DOHH2 (cell line): ENCODE results near the gene WWOX.

Source experiments
- H3F3A ChIP-seq: fragments of 200-600 bp; sonication (generic), shearing (Covaris generic); 2 replicates; pipeline ENCODE4 v1.6.0; 2016; ENCODE audit warnings: antibody characterized with exemption, mild to moderate bottlenecking; ENCODE audit not compliant: control insufficient read depth, insufficient read depth
- H3K27ac ChIP-seq: fragments of 200-600 bp; sonication (generic); 2 replicates; pipeline ENCODE4 v1.5.1; 2014; ENCODE audit warnings: low read depth, mild to moderate bottlenecking, low read length, moderate library complexity
- H3K27me3 ChIP-seq: fragments of 200-600 bp; sonication (generic); 2 replicates; pipeline ENCODE4 v1.6.1; 2014; ENCODE audit warnings: mild to moderate bottlenecking, low read length, mixed read lengths; ENCODE audit not compliant: control insufficient read depth
- H3K36me3 ChIP-seq: fragments of 200-600 bp; sonication (generic); 2 replicates; pipeline ENCODE4 v1.6.1; 2014; ENCODE audit warnings: mild to moderate bottlenecking, low read length, moderate library complexity, mixed read lengths; ENCODE audit not compliant: control insufficient read depth
- H3K4me1 ChIP-seq: fragments of 200-600 bp; sonication (generic); 2 replicates; pipeline ENCODE4 v1.6.1; 2014; ENCODE audit warnings: mild to moderate bottlenecking, low read length, mixed read lengths; ENCODE audit not compliant: control insufficient read depth
- H3K4me2 ChIP-seq: fragments of 200-600 bp; sonication (generic); 2 replicates; pipeline ENCODE4 v1.6.0; 2014; ENCODE audit warnings: mild to moderate bottlenecking, low read length, moderate library complexity
- H3K4me3 ChIP-seq: fragments of 200-600 bp; sonication (generic); 2 replicates; pipeline ENCODE4 v1.5.1; 2014; ENCODE audit warnings: mild to moderate bottlenecking, low read length, mixed read lengths
- H3K79me2 ChIP-seq: fragments of 200-600 bp; sonication (generic); 2 replicates; pipeline ENCODE4 v1.6.1; 2014; ENCODE audit warnings: mild to moderate bottlenecking, low read length, mixed read lengths; ENCODE audit not compliant: control insufficient read depth
- H3K9me2 ChIP-seq: fragments of 200-600 bp; sonication (generic); replicated peaks from 2 replicates; pipeline ENCODE4 v1.6.1; 2014; ENCODE audit warnings: mild to moderate bottlenecking, low read length, mixed read lengths; ENCODE audit not compliant: control insufficient read depth
- H3K9me3 ChIP-seq: fragments of 200-600 bp; sonication (generic); 2 replicates; pipeline ENCODE4 v1.6.1; 2014; ENCODE audit warnings: antibody characterized with exemption, low read length, mixed read lengths; ENCODE audit not compliant: control insufficient read depth, insufficient read depth
- H4K20me1 ChIP-seq: fragments of 200-600 bp; sonication (generic); 2 replicates; pipeline ENCODE4 v1.6.0; 2014; ENCODE audit warnings: low read depth, mild to moderate bottlenecking, antibody characterized with exemption, low read length, moderate library complexity; ENCODE audit not compliant: control insufficient read depth, insufficient read depth
- EZH2phosphoT487 ChIP-seq: fragments of 200-600 bp; sonication (generic); IDR thresholded peaks from 2 replicates; pipeline ENCODE4 v1.6.1; 2017; ENCODE audit warnings: borderline replicate concordance, mild to moderate bottlenecking, antibody characterized with exemption, low read length, moderate library complexity, mixed read lengths
- TF ChIP-seq, protein P1 (sequence below): fragments of 200-600 bp; sonication (generic); IDR thresholded peaks from one replicate; pipeline ENCODE4 v1.5.1; 2014; ENCODE audit warnings: antibody characterized with exemption, mild to moderate bottlenecking, low read depth, low read length; ENCODE audit not compliant: poor library complexity, severe bottlenecking

WWOX gene

DNA sequence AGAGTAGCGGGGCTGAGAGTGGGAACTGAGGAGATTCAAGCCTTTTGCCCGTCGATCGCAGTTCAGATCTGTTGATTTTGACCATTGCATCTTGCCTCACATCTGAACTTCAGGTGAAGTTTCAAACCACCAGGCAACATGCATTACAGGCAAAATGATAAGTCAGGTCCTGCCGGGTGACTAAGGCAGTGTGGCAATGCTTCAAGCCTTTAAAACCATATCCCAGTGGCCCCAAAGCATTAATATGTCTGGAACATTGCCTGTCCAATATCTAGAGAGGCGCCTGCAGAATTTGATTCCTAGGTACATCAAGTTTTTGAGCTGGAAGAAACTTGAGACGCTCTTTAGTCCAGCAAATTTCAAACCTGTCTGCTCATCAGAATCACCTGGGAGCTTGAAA, 998.3 kb downstream of the WWOX start:
- no peaks in the 10 kb centered on the region for H3K9me2 ChIP-seq
- peaks cover 7% of the 10 kb centered on the region for H3K4me1 ChIP-seq
- no peaks in the 10 kb centered on the region for H3K79me2 ChIP-seq
- no peaks in the 10 kb centered on the region for H3F3A ChIP-seq
- H3K36me3 ChIP-seq = no peaks in the 10 kb centered on the region
- peaks cover 5% of the 10 kb centered on the region for H3K27me3 ChIP-seq
- H3K9me3 ChIP-seq = no peaks in the 10 kb centered on the region
- no peak overlapping the region for H3K4me2 ChIP-seq
- no peak for TF ChIP-seq EZH2phosphoT487
- TF ChIP-seq, protein P1, sequence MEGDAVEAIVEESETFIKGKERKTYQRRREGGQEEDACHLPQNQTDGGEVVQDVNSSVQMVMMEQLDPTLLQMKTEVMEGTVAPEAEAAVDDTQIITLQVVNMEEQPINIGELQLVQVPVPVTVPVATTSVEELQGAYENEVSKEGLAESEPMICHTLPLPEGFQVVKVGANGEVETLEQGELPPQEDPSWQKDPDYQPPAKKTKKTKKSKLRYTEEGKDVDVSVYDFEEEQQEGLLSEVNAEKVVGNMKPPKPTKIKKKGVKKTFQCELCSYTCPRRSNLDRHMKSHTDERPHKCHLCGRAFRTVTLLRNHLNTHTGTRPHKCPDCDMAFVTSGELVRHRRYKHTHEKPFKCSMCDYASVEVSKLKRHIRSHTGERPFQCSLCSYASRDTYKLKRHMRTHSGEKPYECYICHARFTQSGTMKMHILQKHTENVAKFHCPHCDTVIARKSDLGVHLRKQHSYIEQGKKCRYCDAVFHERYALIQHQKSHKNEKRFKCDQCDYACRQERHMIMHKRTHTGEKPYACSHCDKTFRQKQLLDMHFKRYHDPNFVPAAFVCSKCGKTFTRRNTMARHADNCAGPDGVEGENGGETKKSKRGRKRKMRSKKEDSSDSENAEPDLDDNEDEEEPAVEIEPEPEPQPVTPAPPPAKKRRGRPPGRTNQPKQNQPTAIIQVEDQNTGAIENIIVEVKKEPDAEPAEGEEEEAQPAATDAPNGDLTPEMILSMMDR = no peak
- H3K27ac ChIP-seq = no peak overlapping the region
- no peak overlapping the region for H3K4me3 ChIP-seq
- no peaks in the 10 kb centered on the region for H4K20me1 ChIP-seq

DNA sequence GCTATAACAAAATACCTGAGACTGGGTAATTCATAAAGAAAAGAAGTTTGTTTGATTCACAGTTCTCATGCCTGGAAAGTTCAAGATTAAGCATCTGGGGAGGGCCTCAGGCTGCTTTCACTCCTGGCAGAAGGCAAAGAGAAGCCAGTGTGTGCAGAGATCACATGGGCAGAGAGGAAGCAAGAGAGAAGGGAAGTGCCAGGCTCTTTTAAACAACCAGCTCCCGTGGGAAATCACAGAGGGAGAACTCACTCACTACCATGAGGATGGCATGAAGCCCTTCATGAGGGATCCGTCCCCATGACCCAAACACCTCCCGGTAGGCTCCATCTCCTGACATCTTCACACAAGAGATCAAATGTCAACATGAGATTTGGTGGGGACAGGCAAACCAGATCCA, 999.5 kb downstream of the WWOX start:
- Histone ChIP-seq H3K4me2 (no peak overlapping the region), H3K27ac (no peak overlapping the region), H3K9me3 (no peaks in the 10 kb centered on the region), H3K4me3 (no peak overlapping the region), H3K4me1 (peaks cover 1% of the 10 kb centered on the region), H3K27me3 (peaks cover 5% of the 10 kb centered on the region), H4K20me1 (no peaks in the 10 kb centered on the region), H3K79me2 (no peaks in the 10 kb centered on the region), H3K9me2 (no peaks in the 10 kb centered on the region), H3F3A (no peaks in the 10 kb centered on the region), H3K36me3 (no peaks in the 10 kb centered on the region)
- TF ChIP-seq, protein P1 = no peak
- TF ChIP-seq EZH2phosphoT487 = no peak

DNA sequence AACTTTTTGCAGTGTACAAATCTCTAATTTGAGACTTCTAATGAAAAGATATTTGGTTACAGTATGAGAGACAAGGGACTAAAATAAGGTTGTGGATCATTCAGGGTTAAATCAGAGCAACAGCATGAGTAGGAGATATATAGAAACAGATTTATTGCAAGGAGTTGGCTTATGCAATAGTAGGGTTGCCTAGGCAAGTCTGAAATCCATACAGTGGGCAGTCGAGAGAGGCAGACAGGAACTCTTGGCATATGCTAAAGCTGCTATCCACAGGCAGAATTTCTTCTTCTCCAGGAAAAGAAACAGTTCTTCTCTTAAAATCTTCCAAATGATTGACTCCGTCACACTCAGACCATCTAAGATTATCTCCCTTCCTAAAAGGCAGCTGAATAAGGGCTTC, 1000.3 kb downstream of the WWOX start:
- TF ChIP-seq, protein P1 = no peak
- no peak for TF ChIP-seq EZH2phosphoT487
- H3F3A ChIP-seq = no peaks in the 10 kb centered on the region
- H3K4me1 ChIP-seq = no peaks in the 10 kb centered on the region
- no peak overlapping the region for H3K27ac ChIP-seq
- no peaks in the 10 kb centered on the region for H3K79me2 ChIP-seq
- no peaks in the 10 kb centered on the region for H3K36me3 ChIP-seq
- H3K9me2 ChIP-seq = no peaks in the 10 kb centered on the region
- no peak overlapping the region for H3K4me3 ChIP-seq
- no peak overlapping the region for H3K4me2 ChIP-seq
- no peaks in the 10 kb centered on the region for H3K9me3 ChIP-seq
- no peaks in the 10 kb centered on the region for H4K20me1 ChIP-seq
- peaks cover 3% of the 10 kb centered on the region for H3K27me3 ChIP-seq

DNA sequence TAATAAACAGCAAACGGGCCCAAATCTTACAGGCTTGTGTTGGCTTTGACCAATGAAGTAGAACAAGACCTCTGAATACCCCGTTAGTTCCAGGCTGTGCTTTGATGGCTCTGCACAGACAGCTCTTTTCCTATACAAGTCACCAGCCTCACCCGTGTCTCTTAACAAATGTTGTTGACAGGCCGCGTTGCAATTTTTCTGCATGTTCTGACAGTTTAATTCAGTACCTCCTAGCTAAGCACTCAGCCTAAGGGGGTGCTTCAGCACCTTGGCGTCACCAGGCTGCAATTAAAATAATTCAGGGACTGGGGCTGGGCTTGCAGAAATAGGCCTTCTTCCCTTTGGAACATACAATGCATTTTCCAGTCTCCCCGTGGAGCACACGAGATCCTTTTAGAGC, 1001.0 kb downstream of the WWOX start:
- Histone ChIP-seq H3K36me3 (no peaks in the 10 kb centered on the region), H3K27me3 (peaks cover 2% of the 10 kb centered on the region; the same call in 1 of the 2 replicates), H3K9me3 (no peaks in the 10 kb centered on the region), H3K27ac (no peak overlapping the region), H3K4me1 (no peaks in the 10 kb centered on the region), H3K4me3 (no peak overlapping the region), H3K4me2 (no peak overlapping the region), H4K20me1 (no peaks in the 10 kb centered on the region), H3K9me2 (no peaks in the 10 kb centered on the region), H3F3A (no peaks in the 10 kb centered on the region), H3K79me2 (no peaks in the 10 kb centered on the region)
- TF ChIP-seq EZH2phosphoT487 = no peak
- TF ChIP-seq, protein P1 = no peak
